ENCODE data around the gene SCN8A. TPM values are rescaled to one million over a fixed set of nuclear protein-coding genes. Genes with fewer than 3 reads are reported as not detected.

SCN8A gene
- total RNA-seq, 1 donor from 2014 or later: 0.39 TPM

GRCh38 chr12:51852404-51853137, 261.5 kb downstream of the SCN8A start:
- no peak overlapping the region for H3K4me3 Mint-ChIP-seq (ENCODE audit: low read depth)
- H3K36me3 Mint-ChIP-seq (ENCODE audit: low read depth): no peaks in the 10 kb centered on the region
- peaks cover 39% of the 10 kb centered on the region for H3K27me3 Mint-ChIP-seq (ENCODE audit: low read depth)
- H3K4me1 Mint-ChIP-seq (ENCODE audit: low read depth): no peaks in the 10 kb centered on the region
- intact Hi-C loops (cut with micrococcal nuclease): no loop called here
- DNase-seq (ENCODE audit: low spot score): no peak
- H3K9me3 Mint-ChIP-seq: no peaks in the 10 kb centered on the region
- H3K27ac Mint-ChIP-seq: no peak overlapping the region

DNA sequence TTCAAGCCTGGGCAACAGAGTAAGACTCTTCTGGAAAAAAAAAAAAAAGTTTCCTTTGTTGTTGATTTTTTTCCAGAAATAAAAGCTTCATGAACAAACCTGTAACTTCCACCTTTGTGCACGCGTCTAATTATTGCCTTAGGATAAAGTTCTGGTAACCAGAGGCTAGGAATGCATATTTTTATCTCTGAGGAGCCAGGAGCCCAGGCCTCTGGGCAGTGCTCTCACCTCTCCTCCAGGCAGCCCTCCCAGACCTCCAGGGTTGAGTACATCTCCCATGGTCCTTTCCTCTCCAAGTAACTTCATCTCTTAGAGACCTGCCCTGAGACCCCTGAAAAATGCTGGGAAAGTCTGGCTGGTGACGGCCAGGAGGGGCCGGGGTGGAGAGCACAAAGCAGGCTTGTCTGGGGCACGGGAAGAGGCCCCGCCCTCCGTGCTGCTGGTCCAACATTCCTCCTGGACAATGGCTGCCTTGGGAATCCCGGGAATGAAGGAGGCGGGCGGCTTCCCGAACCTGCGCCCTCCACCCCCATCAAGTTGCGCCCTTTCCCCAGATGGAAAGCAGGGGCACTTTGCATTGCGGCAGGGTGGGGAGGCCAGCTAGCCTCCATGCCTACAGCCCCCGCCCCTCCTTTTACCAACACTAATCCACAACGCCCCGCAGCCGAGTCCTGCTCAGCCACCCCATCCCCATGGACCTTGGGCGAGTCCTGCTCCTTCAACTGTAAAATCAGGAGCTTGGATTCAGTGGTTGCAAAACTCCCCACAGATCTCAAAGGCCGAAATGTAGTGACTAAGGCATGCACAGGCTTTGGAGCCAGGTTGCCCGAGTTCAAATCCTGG, 264.8 kb downstream of the SCN8A start:
- DNase-seq (ENCODE audit: low spot score): no peak
- Mint-ChIP-seq H3K9me3 (no peaks in the 10 kb centered on the region), H3K36me3 (ENCODE audit: low read depth) (no peaks in the 10 kb centered on the region), H3K4me3 (ENCODE audit: low read depth) (no peak overlapping the region), H3K27ac (no peak overlapping the region), H3K4me1 (ENCODE audit: low read depth) (no peaks in the 10 kb centered on the region), H3K27me3 (ENCODE audit: low read depth) (peaks cover 24% of the 10 kb centered on the region)
- intact Hi-C loops (cut with micrococcal nuclease): no loop called here

GRCh38 chr12:51860986-51861385, 270.0 kb downstream of the SCN8A start:
- DNase-seq (ENCODE audit: low spot score): no peak
- Mint-ChIP-seq H3K36me3 (ENCODE audit: low read depth) (no peaks in the 10 kb centered on the region), H3K9me3 (no peaks in the 10 kb centered on the region), H3K4me3 (ENCODE audit: low read depth) (no peak overlapping the region), H3K4me1 (ENCODE audit: low read depth) (no peaks in the 10 kb centered on the region), H3K27ac (no peak overlapping the region), H3K27me3 (ENCODE audit: low read depth) (peaks cover 41% of the 10 kb centered on the region)
- intact Hi-C loops (cut with micrococcal nuclease): no loop called here

Other genes with a start within 250 kb of the SCN8A start
- not detected in 2 replicates for gene CELA1, start 244.6 kb upstream of the SCN8A start, total RNA-seq
- 19.9 and 22.7 TPM in 2 replicates for gene GALNT6, start 199.8 kb upstream of the SCN8A start, total RNA-seq
- gene SLC4A8, start 166.4 kb upstream of the SCN8A start, total RNA-seq: 1.6 and 2.6 TPM in 2 replicates